K562 (cell line): ENCODE measurements around the gene TENT5A. TPM values are rescaled to one million over a fixed set of nuclear protein-coding genes. Genes with fewer than 3 reads are reported as not detected.

Source experiments
- ATAC-seq: fragments of 200-7000 bp; cut with Tn5 transposase; 3 replicates; pipeline ENCODE4 v1.9.1; 2020; ENCODE audit warnings: moderate library complexity
- BruUV-seq: library from RNA; stranded (reverse); fragments of 400-500 nt; replicated peaks from 2 replicates; lab custom pipeline; 2021; lab: Mats Ljungman, UMichigan
- CTCF ChIA-PET: fragments of 300-600 bp; formaldehyde crosslinking; extraction: SDS; loops from one replicate; lab custom pipeline; 2021; ENCODE audit warnings: low intra/inter-chr PET ratio; lab: Yijun Ruan, JAX
- POLR2A ChIA-PET: fragments of 300-600, 350-650 bp; sonication (Branson Sonifier 250); formaldehyde crosslinking; extraction: SDS; loops from one replicate; lab custom pipeline; 2021; ENCODE audit warnings: antibody characterized with exemption, inconsistent platforms; lab: Yijun Ruan, JAX
- DNase-seq, 4 experiments: peaks; one replicate each; pipeline versions ENCODE4 v3.0.0 to v3.0.0-alpha.2; 2011 to 2018; ENCODE audit warnings: low spot score in 3 of 4, mixed read lengths in 3 of 4; ENCODE audit errors: extremely low read depth in 1 of 4
- FAIRE-seq: peaks from 2 replicates; lab custom pipeline; 2011; peaks lifted over from hg19 to GRCh38; lab: Jason Lieb, UNC
- H2AFZ ChIP-seq: 2 replicates; pipeline ENCODE4 v1.6.0; 2011; ENCODE audit warnings: low read depth, low read length, control low read depth, inconsistent platforms
- H3K27ac ChIP-seq: fragments of 200-600 bp; 3 replicates; pipeline ENCODE4 v1.8.0; 2011; ENCODE audit warnings: low read depth, mild to moderate bottlenecking, control low read depth, inconsistent platforms, low read length, moderate library complexity, mixed read lengths; ENCODE audit errors: extremely low read depth
- H3K27me3 ChIP-seq, 2 experiments: fragments of 300-600 bp in 1 of 2; 2 replicates in 1 of 2; 3 replicates in 1 of 2; pipeline versions ENCODE4 v1.6.0 to v1.8.0; 2011; ENCODE audit warnings: inconsistent platforms in 2 of 2, low read length in 2 of 2, mild to moderate bottlenecking in 1 of 2, mixed read lengths in 1 of 2, moderate library complexity in 1 of 2; ENCODE audit not compliant: control insufficient read depth in 2 of 2, insufficient read depth in 2 of 2
- H3K36me3 ChIP-seq: fragments of 300-600 bp; 3 replicates; pipeline ENCODE4 v1.8.0; 2011; ENCODE audit warnings: mild to moderate bottlenecking, low read length, inconsistent platforms; ENCODE audit not compliant: control insufficient read depth, insufficient read depth
- H3K4me1 ChIP-seq, 2 experiments: fragments of 200-600 bp in 1 of 2; replicated peaks in 1 of 2; 2 replicates in 1 of 2; 3 replicates in 1 of 2; pipeline versions ENCODE4 v1.5.1 to v1.8.0; 2011; ENCODE audit warnings: inconsistent platforms in 2 of 2, low read length in 2 of 2, mild to moderate bottlenecking in 1 of 2, mixed read lengths in 1 of 2, moderate library complexity in 1 of 2; ENCODE audit not compliant: control insufficient read depth in 2 of 2, insufficient read depth in 2 of 2
- H3K4me2 ChIP-seq: 2 replicates; pipeline ENCODE4 v1.6.1; 2011; ENCODE audit warnings: low read length, control low read depth, inconsistent platforms, mixed read lengths; ENCODE audit not compliant: insufficient read depth
- H3K4me3 ChIP-seq: fragments of 200-600 bp; sonication (generic), shearing (Covaris generic); 2 replicates; pipeline ENCODE4 v1.5.1; 2016; ENCODE audit warnings: control low read depth, inconsistent platforms
- H3K79me2 ChIP-seq: fragments of 200-600 bp; 3 replicates; pipeline ENCODE4 v1.8.0; 2011; ENCODE audit warnings: low read length, inconsistent platforms; ENCODE audit not compliant: control insufficient read depth, insufficient read depth
- H3K9ac ChIP-seq, 2 experiments: 2 replicates each; pipeline versions ENCODE4 v1.6.0 to v1.6.1; 2011; ENCODE audit warnings: low read depth in 2 of 2, low read length in 2 of 2, control low read depth in 1 of 2, inconsistent platforms in 1 of 2, mild to moderate bottlenecking in 1 of 2, mixed read lengths in 1 of 2; ENCODE audit not compliant: insufficient read depth in 1 of 2
- H3K9me1 ChIP-seq: one replicate; pipeline ENCODE4 v1.6.0; 2011; ENCODE audit warnings: inconsistent platforms, mild to moderate bottlenecking, low read length, moderate library complexity; ENCODE audit not compliant: control insufficient read depth, insufficient read depth
- H3K9me3 ChIP-seq: replicated peaks from 2 replicates; pipeline ENCODE4 v1.5.1; 2011; ENCODE audit warnings: low read depth, low read length, inconsistent platforms; ENCODE audit not compliant: control insufficient read depth, insufficient read depth
- H4K20me1 ChIP-seq: replicated peaks from 2 replicates; pipeline ENCODE4 v1.6.1; 2011; ENCODE audit warnings: low read length, inconsistent platforms, mixed read lengths; ENCODE audit not compliant: control insufficient read depth, insufficient read depth
- DIDO1 ChIP-seq: fragments of 450-650 bp; IDR thresholded peaks from 2 replicates; pipeline ENCODE4 v1.6.1; 2016; ENCODE audit warnings: low read depth, missing biosample characterization, missing genetic modification characterization
- MEIS2 ChIP-seq: fragments of 450-650 bp; IDR thresholded peaks from 2 replicates; pipeline ENCODE4 v1.6.1; 2014; ENCODE audit warnings: mild to moderate bottlenecking; ENCODE audit not compliant: partially characterized antibody
- POLR2H ChIP-seq: IDR thresholded peaks from 2 replicates; pipeline ENCODE4 v1.6.1; 2016; ENCODE audit warnings: missing genetic modification characterization, low read depth, mild to moderate bottlenecking, control low read depth, missing compliant biosample characterization, moderate library complexity
- SP2 ChIP-seq: IDR thresholded peaks from 2 replicates; pipeline ENCODE4 v1.6.1; 2011; ENCODE audit warnings: mild to moderate bottlenecking, low read depth, low read length, moderate library complexity; ENCODE audit not compliant: poor library complexity, severe bottlenecking; ENCODE audit errors: extremely low read depth
- ZNF184 ChIP-seq: sonication (generic); formaldehyde crosslinking; IDR thresholded peaks from 2 replicates; pipeline ENCODE4 v1.5.0; 2020; ENCODE audit warnings: missing genetic modification reagents
- WGBS: fragments of 100-300 bp; shearing (Covaris generic); methylation state at CpG from one replicate; pipeline ENCODE4 v1.1.6; 2016; ENCODE audit warnings: low coverage, mixed read lengths; ENCODE audit not compliant: insufficient coverage; ENCODE audit errors: missing lambda C conversion rate; 5-methylcytosine and 5-hydroxymethylcytosine counted together
- in situ Hi-C: fragments of 300-500 bp; cut with MboI; formaldehyde crosslinking; loops from 4 replicates; pipeline ENCODE4 v1.15.0; 2018; ENCODE audit warnings: inconsistent platforms, mixed read lengths
- intact Hi-C: fragments of 100-400 bp; cut with micrococcal nuclease; formaldehyde crosslinking; loops from 2 replicates; pipeline ENCODE4 v1.14.2; 2022
- polyA plus RNA-seq, 8 experiments: library from polyadenylated mRNA; depleted of rRNA in 4 of 8; stranded (reverse) in 5 of 8; unstranded in 3 of 8; fragments of >200 nt; fragmentation: Nextera tagmentation in 2 of 8; fragmentation: Illumina TruSeq in 1 of 8; extraction: Ambion mirVana in 2 of 8; extraction: Trizol in 1 of 8; gene quantifications; 2 replicates each; pipeline versions ENCODE4 v1.2.1 to v1.2.3, GENCODE V29; 2011 to 2014; ENCODE audit warnings: inconsistent platforms in 1 of 8, missing spikeins in 1 of 8
- total RNA-seq, 7 experiments: library from RNA; depleted of rRNA in 6 of 7; stranded (reverse); fragments of >200 nt in 6 of 7; fragmentation: Illumina TruSeq in 2 of 7; extraction: Trizol in 2 of 7; gene quantifications; 2 replicates each; pipeline versions ENCODE4 v1.2.1 to v1.2.3, GENCODE V29; 2011 to 2021; ENCODE audit warnings: low replicate concordance in 1 of 7
- TF ChIP-seq, protein P1 (sequence below): sonication (generic); formaldehyde crosslinking; IDR thresholded peaks from 2 replicates; pipeline ENCODE4 v1.4.0; 2020; ENCODE audit warnings: mild to moderate bottlenecking, missing genetic modification reagents
- TF ChIP-seq, protein P2 (sequence below), 2 experiments: fragments of 450-650 bp; formaldehyde crosslinking in 1 of 2; IDR thresholded peaks; 2 replicates each; pipeline versions ENCODE4 v1.4.0 to v1.6.1; 2014 to 2020; ENCODE audit warnings: mild to moderate bottlenecking in 2 of 2, borderline replicate concordance in 1 of 2, low read depth in 1 of 2
- TF ChIP-seq, protein P3 (sequence below), 2 experiments: fragments of 450-650 bp; conservative IDR thresholded peaks; 2 replicates each; pipeline ENCODE4 v1.6.1; 2017; ENCODE audit warnings: mild to moderate bottlenecking in 2 of 2, moderate library complexity in 2 of 2

Gene TENT5A
- total and polyA plus RNA-seq, 9 of the 15 experiments (the other 6 are each of a cell fraction or from before 2014, with no cell fraction given) = 0.77 to 2.3 (median 1.3) TPM

GRCh38 chr6:81749707-81750106 is 2.8 kb downstream of the TENT5A start:
- no peak overlapping the region for H3K4me3 ChIP-seq
- H3K4me1 ChIP-seq = peaks cover 3 to 27% of the 10 kb centered on the region in 2 experiments; a peak in 3 of 5 replicates
- ChIA-PET CTCF (no interaction called here), POLR2A (no interaction called here)
- 54% methylated on average over 5 of the region's 5 CpGs for WGBS
- no peaks in the 10 kb centered on the region; the same call in 1 of the 2 replicates for H4K20me1 ChIP-seq
- intact Hi-C loops (loop anchor here (5.0 to 10.0 kb wide), 2 partner anchors 425 to 1537 kb away; no protein-coding TSS in a partner anchor), in situ Hi-C loops (loop anchor here (10.0 kb wide), 1 partner anchor 1415 kb away; no protein-coding TSS in a partner anchor)
- no peaks in the 10 kb centered on the region for H3K36me3 ChIP-seq
- peaks cover 7% of the 10 kb centered on the region; the same call in 2 of the 3 replicates for H3K79me2 ChIP-seq
- no peak overlapping the region for H3K4me2 ChIP-seq
- no TSS peak for BruUV-seq
- DNase-seq = no peak
- no peak for ATAC-seq
- H3K9me3 ChIP-seq = no peaks in the 10 kb centered on the region
- no peak overlapping the region for H3K9ac ChIP-seq
- H3K27me3 ChIP-seq = no peaks in the 10 kb centered on the region
- H2AFZ ChIP-seq = no peak overlapping the region
- H3K27ac ChIP-seq = no peak overlapping the region
- no peak for FAIRE-seq
- no peaks in the 10 kb centered on the region for H3K9me1 ChIP-seq
- TF ChIP-seq MEIS2 (no peak), POLR2H (tag) (no peak), DIDO1 (tag) (no peak), SP2 (no peak), ZNF184 (CRISPR knock-in tag) (no peak)
- TF ChIP-seq, protein P1, sequence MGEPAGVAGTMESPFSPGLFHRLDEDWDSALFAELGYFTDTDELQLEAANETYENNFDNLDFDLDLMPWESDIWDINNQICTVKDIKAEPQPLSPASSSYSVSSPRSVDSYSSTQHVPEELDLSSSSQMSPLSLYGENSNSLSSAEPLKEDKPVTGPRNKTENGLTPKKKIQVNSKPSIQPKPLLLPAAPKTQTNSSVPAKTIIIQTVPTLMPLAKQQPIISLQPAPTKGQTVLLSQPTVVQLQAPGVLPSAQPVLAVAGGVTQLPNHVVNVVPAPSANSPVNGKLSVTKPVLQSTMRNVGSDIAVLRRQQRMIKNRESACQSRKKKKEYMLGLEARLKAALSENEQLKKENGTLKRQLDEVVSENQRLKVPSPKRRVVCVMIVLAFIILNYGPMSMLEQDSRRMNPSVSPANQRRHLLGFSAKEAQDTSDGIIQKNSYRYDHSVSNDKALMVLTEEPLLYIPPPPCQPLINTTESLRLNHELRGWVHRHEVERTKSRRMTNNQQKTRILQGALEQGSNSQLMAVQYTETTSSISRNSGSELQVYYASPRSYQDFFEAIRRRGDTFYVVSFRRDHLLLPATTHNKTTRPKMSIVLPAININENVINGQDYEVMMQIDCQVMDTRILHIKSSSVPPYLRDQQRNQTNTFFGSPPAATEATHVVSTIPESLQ (CRISPR knock-in tag) = no peak
- TF ChIP-seq, protein P2, sequence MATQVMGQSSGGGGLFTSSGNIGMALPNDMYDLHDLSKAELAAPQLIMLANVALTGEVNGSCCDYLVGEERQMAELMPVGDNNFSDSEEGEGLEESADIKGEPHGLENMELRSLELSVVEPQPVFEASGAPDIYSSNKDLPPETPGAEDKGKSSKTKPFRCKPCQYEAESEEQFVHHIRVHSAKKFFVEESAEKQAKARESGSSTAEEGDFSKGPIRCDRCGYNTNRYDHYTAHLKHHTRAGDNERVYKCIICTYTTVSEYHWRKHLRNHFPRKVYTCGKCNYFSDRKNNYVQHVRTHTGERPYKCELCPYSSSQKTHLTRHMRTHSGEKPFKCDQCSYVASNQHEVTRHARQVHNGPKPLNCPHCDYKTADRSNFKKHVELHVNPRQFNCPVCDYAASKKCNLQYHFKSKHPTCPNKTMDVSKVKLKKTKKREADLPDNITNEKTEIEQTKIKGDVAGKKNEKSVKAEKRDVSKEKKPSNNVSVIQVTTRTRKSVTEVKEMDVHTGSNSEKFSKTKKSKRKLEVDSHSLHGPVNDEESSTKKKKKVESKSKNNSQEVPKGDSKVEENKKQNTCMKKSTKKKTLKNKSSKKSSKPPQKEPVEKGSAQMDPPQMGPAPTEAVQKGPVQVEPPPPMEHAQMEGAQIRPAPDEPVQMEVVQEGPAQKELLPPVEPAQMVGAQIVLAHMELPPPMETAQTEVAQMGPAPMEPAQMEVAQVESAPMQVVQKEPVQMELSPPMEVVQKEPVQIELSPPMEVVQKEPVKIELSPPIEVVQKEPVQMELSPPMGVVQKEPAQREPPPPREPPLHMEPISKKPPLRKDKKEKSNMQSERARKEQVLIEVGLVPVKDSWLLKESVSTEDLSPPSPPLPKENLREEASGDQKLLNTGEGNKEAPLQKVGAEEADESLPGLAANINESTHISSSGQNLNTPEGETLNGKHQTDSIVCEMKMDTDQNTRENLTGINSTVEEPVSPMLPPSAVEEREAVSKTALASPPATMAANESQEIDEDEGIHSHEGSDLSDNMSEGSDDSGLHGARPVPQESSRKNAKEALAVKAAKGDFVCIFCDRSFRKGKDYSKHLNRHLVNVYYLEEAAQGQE (IDR thresholded peaks at IDR 0.05; ENCODE audit: borderline replicate concordance) = no peak
- TF ChIP-seq, protein P2 (CRISPR knock-in tag; IDR thresholded peaks at IDR 0.05; ENCODE audit: low read depth) = no peak
- TF ChIP-seq, protein P3, sequence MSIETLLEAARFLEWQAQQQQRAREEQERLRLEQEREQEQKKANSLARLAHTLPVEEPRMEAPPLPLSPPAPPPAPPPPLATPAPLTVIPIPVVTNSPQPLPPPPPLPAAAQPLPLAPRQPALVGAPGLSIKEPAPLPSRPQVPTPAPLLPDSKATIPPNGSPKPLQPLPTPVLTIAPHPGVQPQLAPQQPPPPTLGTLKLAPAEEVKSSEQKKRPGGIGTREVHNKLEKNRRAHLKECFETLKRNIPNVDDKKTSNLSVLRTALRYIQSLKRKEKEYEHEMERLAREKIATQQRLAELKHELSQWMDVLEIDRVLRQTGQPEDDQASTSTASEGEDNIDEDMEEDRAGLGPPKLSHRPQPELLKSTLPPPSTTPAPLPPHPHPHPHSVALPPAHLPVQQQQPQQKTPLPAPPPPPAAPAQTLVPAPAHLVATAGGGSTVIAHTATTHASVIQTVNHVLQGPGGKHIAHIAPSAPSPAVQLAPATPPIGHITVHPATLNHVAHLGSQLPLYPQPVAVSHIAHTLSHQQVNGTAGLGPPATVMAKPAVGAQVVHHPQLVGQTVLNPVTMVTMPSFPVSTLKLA (conservative IDR thresholded peaks at IDR 0.05) = no peak
